SK-N-MC (cell line): ENCODE results near the gene SRCAP.

Experiments
- EZH2 ChIP-seq: fragments of 200-600 bp; sonication (generic); IDR thresholded peaks from one replicate; pipeline ENCODE4 v1.6.1; 2017; ENCODE audit warnings: antibody characterized with exemption
- FOXP2 ChIP-seq: optimal IDR thresholded peaks from 2 replicates; pipeline ENCODE3; 2011; ENCODE audit warnings: mild to moderate bottlenecking, moderate library complexity; ENCODE audit not compliant: insufficient read depth; ENCODE audit errors: extremely low read length, control extremely low read depth
- POLR2AphosphoS5 ChIP-seq: IDR thresholded peaks from 2 replicates; pipeline ENCODE4 v1.6.1; 2012; ENCODE audit warnings: mild to moderate bottlenecking, low read depth, low read length, borderline replicate concordance

GRCh38 chr16:30750876-30751465 is 52.0 kb downstream of the SRCAP start:
- TF ChIP-seq EZH2 (no peak), POLR2AphosphoS5 (no peak), FOXP2 (no peak)
